Peyer's patch (tissue), 4 donors: ENCODE measurements around the gene ITPRIP. TPM values are rescaled to one million over a fixed set of nuclear protein-coding genes. Genes with fewer than 3 reads are reported as not detected.
A peak's percentile ranks its signal among the peaks of the same experiment; 100 is the strongest.

ENCODE experiments used
- DNase-seq, 3 donors: peaks; one replicate each; pipeline ENCODE4 v3.0.0-alpha.2; 2017 to 2019
- H3K27ac ChIP-seq, 4 donors: fragments of 200-600 bp; sonication (generic); one replicate each; pipeline ENCODE4 v1.5.1; 2016 to 2019
- H3K27me3 ChIP-seq, 2 donors: fragments of 200-600 bp; sonication (generic); one replicate each; pipeline ENCODE4 v1.5.1; 2019
- H3K36me3 ChIP-seq, 3 donors: fragments of 200-600 bp; sonication (generic); one replicate each; pipeline ENCODE4 v1.5.1; 2016 to 2019
- H3K4me1 ChIP-seq, 4 donors: fragments of 200-600 bp; sonication (generic); one replicate each; pipeline ENCODE4 v1.5.1; 2016 to 2019
- H3K4me3 ChIP-seq, 4 donors: fragments of 200-600 bp; sonication (generic); 1 replicate in 3 of 4; 2 replicates in 1 of 4; pipeline ENCODE4 v1.5.1; 2016 to 2019; ENCODE audit warnings: mild to moderate bottlenecking in 1 of 4
- H3K9me3 ChIP-seq, 4 donors: fragments of 200-600 bp; sonication (generic); one replicate each; pipeline ENCODE4 v1.5.1; 2016 to 2019; ENCODE audit warnings: mild to moderate bottlenecking in 1 of 4
- POLR2A ChIP-seq, 2 donors: fragments of 450-650 bp; IDR thresholded peaks; one replicate each; pipeline ENCODE4 v1.5.1; 2017; ENCODE audit warnings: antibody characterized with exemption in 2 of 2, mild to moderate bottlenecking in 2 of 2, moderate library complexity in 2 of 2
- total RNA-seq, 4 donors: library from RNA; depleted of rRNA; stranded (reverse); fragments of >200 nt; gene quantifications; one replicate each; pipeline ENCODE4 v1.1.0, GENCODE V29; 2016
- TF ChIP-seq, protein P1 (sequence below), 6 experiments: fragments of 450-650 bp in 4 of 6; fragments of 200-600 bp in 2 of 6; sonication (generic) in 1 of 6; IDR thresholded peaks; one replicate each; pipeline ENCODE4 v1.5.1; 2017 to 2019; ENCODE audit warnings: antibody characterized with exemption in 6 of 6, mild to moderate bottlenecking in 3 of 6, moderate library complexity in 1 of 6

The ITPRIP gene
- total RNA-seq, 4 donors from 2014 or later, result 2.8 to 9.9 (median 7.7) TPM

- Histone ChIP-seq H3K27ac (peak overlapping the region; percentile 56 to 79 (median 72)), H3K36me3 (no peaks in the 10 kb centered on the region), H3K27me3 (no peaks in the 10 kb centered on the region), H3K9me3 (no peaks in the 10 kb centered on the region), H3K4me1 (peaks cover 11 to 87% (median 35%) of the 10 kb centered on the region in 4 donors), H3K4me3 (peak overlapping the region in 2 of 4 donors; percentile 2 to 21)
- peak in 1 of 3 donors; percentile 45 for DNase-seq
- TF ChIP-seq POLR2A (IDR thresholded peaks at IDR 0.05), result no peak
These were observed 9.7 kb downstream of the ITPRIP start for GRCh38 chr10:104328646-104328895.

- Histone ChIP-seq H3K4me3 (peak overlapping the region in 2 of 4 donors; percentile 2 to 21), H3K27ac (peak overlapping the region; percentile 56 to 79 (median 72)), H3K9me3 (no peaks in the 10 kb centered on the region), H3K27me3 (no peaks in the 10 kb centered on the region), H3K36me3 (no peaks in the 10 kb centered on the region), H3K4me1 (peaks cover 11 to 85% (median 39%) of the 10 kb centered on the region in 4 donors)
- TF ChIP-seq, protein P1, sequence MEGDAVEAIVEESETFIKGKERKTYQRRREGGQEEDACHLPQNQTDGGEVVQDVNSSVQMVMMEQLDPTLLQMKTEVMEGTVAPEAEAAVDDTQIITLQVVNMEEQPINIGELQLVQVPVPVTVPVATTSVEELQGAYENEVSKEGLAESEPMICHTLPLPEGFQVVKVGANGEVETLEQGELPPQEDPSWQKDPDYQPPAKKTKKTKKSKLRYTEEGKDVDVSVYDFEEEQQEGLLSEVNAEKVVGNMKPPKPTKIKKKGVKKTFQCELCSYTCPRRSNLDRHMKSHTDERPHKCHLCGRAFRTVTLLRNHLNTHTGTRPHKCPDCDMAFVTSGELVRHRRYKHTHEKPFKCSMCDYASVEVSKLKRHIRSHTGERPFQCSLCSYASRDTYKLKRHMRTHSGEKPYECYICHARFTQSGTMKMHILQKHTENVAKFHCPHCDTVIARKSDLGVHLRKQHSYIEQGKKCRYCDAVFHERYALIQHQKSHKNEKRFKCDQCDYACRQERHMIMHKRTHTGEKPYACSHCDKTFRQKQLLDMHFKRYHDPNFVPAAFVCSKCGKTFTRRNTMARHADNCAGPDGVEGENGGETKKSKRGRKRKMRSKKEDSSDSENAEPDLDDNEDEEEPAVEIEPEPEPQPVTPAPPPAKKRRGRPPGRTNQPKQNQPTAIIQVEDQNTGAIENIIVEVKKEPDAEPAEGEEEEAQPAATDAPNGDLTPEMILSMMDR (IDR thresholded peaks at IDR 0.05), result no peak
- no peak for TF ChIP-seq POLR2A (IDR thresholded peaks at IDR 0.05)
- peak in 1 of 3 donors; percentile 53 for DNase-seq
These were observed 10.3 kb downstream of the ITPRIP start for GRCh38 chr10:104327745-104328645.

DNA sequence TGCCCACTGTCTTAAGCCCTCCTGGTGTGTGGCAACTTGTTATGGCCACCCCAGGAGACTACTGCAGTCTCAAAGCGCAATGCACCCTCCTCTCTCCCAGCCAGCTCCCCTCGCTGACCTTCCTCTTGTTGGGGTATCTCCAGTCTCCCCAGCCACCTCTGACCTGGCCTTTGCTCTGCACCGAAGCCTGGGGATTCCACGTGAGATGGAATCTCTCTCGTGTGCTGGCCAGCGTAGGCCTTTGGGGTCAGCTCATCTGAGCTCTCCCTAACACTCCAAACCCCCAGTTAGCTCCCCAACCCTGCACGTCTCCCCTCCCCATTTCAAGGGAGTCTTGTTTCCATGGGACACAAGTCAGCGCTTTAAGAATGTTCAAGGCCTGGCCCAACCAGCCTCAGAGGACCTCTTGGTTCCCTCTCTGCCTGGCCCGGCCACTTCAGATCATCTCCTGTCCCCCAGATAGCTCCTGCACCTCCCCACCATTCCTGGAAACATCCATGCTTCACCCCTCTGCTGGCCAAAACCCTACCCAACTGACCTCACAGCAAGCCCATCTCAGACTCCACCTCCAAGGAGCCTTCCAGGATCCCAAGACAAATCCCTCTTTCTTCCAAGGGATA, 11.2 kb downstream of the ITPRIP start:
- no peak for TF ChIP-seq POLR2A (IDR thresholded peaks at IDR 0.05)
- TF ChIP-seq, protein P1 (IDR thresholded peaks at IDR 0.05), result no peak
- Histone ChIP-seq H3K36me3 (no peaks in the 10 kb centered on the region), H3K4me1 (peaks cover 11 to 85% (median 46%) of the 10 kb centered on the region in 4 donors), H3K27me3 (no peaks in the 10 kb centered on the region), H3K9me3 (no peaks in the 10 kb centered on the region), H3K4me3 (no peak overlapping the region), H3K27ac (peak overlapping the region in 2 of 4 donors; percentile 67 to 78)
- DNase-seq, result peak in 1 of 3 donors; percentile 25

DNA sequence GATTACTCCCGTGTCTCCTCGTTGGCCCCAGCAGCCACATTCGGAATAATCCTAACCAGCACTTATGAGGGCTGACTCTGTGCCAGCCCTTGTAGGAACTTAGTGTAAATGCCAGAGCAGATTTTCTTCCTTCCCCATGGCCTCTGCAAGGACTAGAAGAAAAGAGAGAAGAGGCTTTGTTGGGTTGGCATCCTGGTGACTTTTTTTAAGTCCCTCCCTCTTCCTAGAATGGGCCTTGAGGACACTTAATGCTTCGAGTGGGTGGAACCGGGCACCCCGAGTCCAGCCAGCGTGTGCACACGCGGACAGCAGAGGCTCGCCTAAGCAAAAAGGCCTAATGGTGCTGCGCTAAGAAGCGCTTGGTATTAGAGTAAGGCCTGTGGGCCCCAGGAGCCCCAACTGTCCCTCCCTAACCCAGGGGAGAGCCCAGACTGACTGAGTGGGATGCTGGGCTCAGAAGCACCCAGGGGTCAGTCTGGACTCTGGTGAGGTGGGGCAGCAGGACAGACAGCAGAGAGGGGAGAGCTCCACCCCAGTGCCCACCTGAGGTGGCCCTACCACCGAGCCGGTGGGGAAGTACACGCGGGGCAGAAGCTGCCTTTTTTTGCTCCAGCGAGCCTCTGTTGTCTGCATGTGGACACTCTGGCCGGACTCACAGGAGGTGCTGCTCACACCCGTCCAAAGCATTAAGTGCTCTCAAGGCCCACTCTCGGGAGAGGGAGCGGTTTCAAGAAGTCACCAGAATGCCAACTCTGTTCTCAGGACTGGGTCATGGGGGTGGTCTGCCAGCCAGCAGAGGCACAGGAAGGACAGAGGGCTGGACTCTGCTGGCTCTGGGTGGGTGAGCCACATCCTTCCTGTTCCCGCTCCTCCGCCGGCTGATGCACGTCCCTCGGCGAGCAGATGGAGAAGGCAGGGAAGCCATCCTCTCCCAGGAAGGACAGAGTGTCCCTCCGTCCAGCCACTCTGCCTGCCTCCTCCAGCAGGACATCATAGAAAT, 12.5 kb downstream of the ITPRIP start:
- Histone ChIP-seq H3K36me3 (no peaks in the 10 kb centered on the region), H3K4me1 (peaks cover 6 to 84% (median 46%) of the 10 kb centered on the region in 4 donors), H3K27me3 (no peaks in the 10 kb centered on the region), H3K27ac (peak overlapping the region; percentile 4 to 43 (median 26)), H3K9me3 (no peaks in the 10 kb centered on the region), H3K4me3 (no peak overlapping the region)
- peak in 1 of 3 donors; percentile 51 for DNase-seq
- TF ChIP-seq POLR2A (IDR thresholded peaks at IDR 0.05), result no peak
- TF ChIP-seq, protein P1 (IDR thresholded peaks at IDR 0.05), result no peak

- Histone ChIP-seq H3K4me3 (no peak overlapping the region), H3K4me1 (peaks cover 5 to 76% (median 42%) of the 10 kb centered on the region in 4 donors), H3K27me3 (no peaks in the 10 kb centered on the region), H3K27ac (peak overlapping the region in 2 of 4 donors; percentile 31 to 53), H3K9me3 (no peaks in the 10 kb centered on the region), H3K36me3 (no peaks in the 10 kb centered on the region)
- no peak for TF ChIP-seq POLR2A (IDR thresholded peaks at IDR 0.05)
- TF ChIP-seq, protein P1 (IDR thresholded peaks at IDR 0.05), result no peak
- peak in 1 of 3 donors; percentile 24 for DNase-seq
These were observed 13.3 kb downstream of the ITPRIP start for GRCh38 chr10:104324931-104325330.
